ENCODE data around the gene GPATCH1. TPM values are rescaled to one million over a fixed set of nuclear protein-coding genes. Genes with fewer than 3 reads are reported as not detected.

GPATCH1 gene
- total and polyA plus RNA-seq, 2 of the 8 experiments (the other 6 are each of a cell fraction or from before 2014, with no cell fraction given): 4.3 to 8.2 TPM

DNA sequence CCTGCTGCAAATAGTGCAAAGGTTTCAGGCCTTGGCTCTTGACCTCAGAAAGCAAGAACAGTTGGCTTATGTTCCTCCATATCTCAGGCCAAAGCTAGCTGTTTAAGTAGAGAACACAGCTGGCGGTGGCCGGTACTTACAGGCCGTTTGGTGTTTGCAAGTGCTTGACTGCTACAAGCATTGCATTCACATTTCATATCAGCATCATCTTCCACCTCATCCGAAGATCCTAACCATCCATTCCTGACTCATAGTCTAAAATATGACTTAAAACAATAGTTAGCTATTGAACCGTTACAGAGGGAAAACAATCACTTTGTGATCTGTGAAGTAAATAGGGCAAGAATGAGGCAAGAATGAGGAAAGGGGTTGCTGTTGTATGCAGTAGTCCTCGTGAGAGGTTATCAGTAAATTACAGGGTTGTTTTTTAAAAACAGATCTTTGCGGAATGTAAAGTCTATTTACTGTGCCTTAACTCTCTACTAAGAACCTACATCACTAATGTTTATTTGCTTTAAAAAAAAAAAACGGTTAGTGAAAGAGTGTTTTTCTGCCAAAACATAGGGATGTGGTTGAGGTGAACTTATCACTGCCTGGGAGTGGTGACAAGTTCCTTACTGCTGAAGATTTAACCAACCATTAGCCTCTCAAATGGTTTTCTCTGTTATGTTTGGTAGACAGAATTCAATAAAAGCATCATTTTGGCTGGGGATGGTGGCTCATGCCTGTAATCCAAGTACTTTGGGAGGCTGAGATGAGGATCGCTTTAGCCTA is 29.3 kb downstream of the GPATCH1 start (continued):
- no peak for TF ChIP-seq KDM4A (IDR thresholded peaks at IDR 0.05; ENCODE audit: low read depth, low read length, severe bottlenecking)
- TF ChIP-seq RBBP5 (IDR thresholded peaks at IDR 0.05; ENCODE audit: borderline replicate concordance, low read depth, low read length): no peak
- TF ChIP-seq BCL11A (IDR thresholded peaks at IDR 0.05; ENCODE audit: low read depth in 2 of 2, low read length in 2 of 2): no peak
- TF ChIP-seq POLR2A (IDR thresholded peaks at IDR 0.05; ENCODE audit: control extremely low read depth in 1 of 2, low read depth in 2 of 2, low read length in 2 of 2): no peak
- TF ChIP-seq EZH2 (IDR thresholded peaks at IDR 0.05; ENCODE audit: low read depth, low read length, severe bottlenecking): no peak
- TF ChIP-seq ASH2L (IDR thresholded peaks at IDR 0.05; ENCODE audit: low read length): no peak
- no peak for TF ChIP-seq TAF1 (IDR thresholded peaks at IDR 0.05; ENCODE audit: low read depth, low read length)
